Lower leg skin (tissue), 4 donors: ENCODE results near the gene CPAMD8. TPM values are rescaled to one million over a fixed set of nuclear protein-coding genes. Genes with fewer than 3 reads are reported as not detected.
"Not testable (repeated sequence)": the region's sequence is repeated elsewhere in the genome, so short reads cannot be mapped to it uniquely, and the experiment has no call there.

Experiments used
- DNase-seq, 2 donors: peaks; one replicate each; pipeline ENCODE4 v3.0.0-alpha.2; 2019; ENCODE audit warnings: low spot score in 2 of 2
- H3K4me3 ChIP-seq: fragments of 200-600 bp; sonication (generic); 2 replicates; pipeline ENCODE4 v1.5.1; 2017; ENCODE audit warnings: mild to moderate bottlenecking, low read depth; ENCODE audit not compliant: poor library complexity, severe bottlenecking
- CTCF ChIP-seq, 3 donors: fragments of 450-650 bp; IDR thresholded peaks; one replicate each; pipeline ENCODE4 v1.5.1; 2016; ENCODE audit warnings: antibody characterized with exemption in 3 of 3, mild to moderate bottlenecking in 3 of 3, moderate library complexity in 2 of 3
- POLR2A ChIP-seq, 2 donors: fragments of 450-650 bp; IDR thresholded peaks; one replicate each; pipeline ENCODE4 v1.6.1; 2016 to 2017; ENCODE audit warnings: antibody characterized with exemption in 2 of 2, mild to moderate bottlenecking in 1 of 2, moderate library complexity in 1 of 2
- WGBS, 2 donors: methylation state at CpG; one replicate each; pipeline ENCODE4 v1.1.5; 2018; 5-methylcytosine and 5-hydroxymethylcytosine counted together
- intact Hi-C: fragments of 100-400 bp; cut with DNase I; formaldehyde crosslinking; loops from one replicate; pipeline ENCODE4 v1.15.0; 2023; ENCODE audit warnings: low total_unique reads
- total RNA-seq, 4 donors: library from RNA; depleted of rRNA; stranded (reverse); fragments of >200 nt; gene quantifications; one replicate each; pipeline ENCODE4 v1.1.0, GENCODE V29; 2016

CPAMD8 gene
- total RNA-seq, 4 donors from 2014 or later, result 8.1 to 14.0 (median 13.0) TPM

- no peak for DNase-seq
- intact Hi-C loops, result no loop called here
- WGBS, 2 donors, result 77 to 78% methylated on average over 1 of the region's 1 CpG
- TF ChIP-seq CTCF (IDR thresholded peaks at IDR 0.05), result no peak
- no peak for TF ChIP-seq POLR2A (IDR thresholded peaks at IDR 0.05)
- H3K4me3 ChIP-seq, result no peak overlapping the region
Observed at GRCh38 chr19:17021328-17021727, 5.3 kb downstream of the CPAMD8 start.

GRCh38 chr19:17020823-17021222 is 5.8 kb downstream of the CPAMD8 start:
- DNase-seq, result no peak
- 77 to 85% methylated on average over 2 of the region's 2 CpGs for WGBS, 2 donors
- intact Hi-C loops, result no loop called here

DNA sequence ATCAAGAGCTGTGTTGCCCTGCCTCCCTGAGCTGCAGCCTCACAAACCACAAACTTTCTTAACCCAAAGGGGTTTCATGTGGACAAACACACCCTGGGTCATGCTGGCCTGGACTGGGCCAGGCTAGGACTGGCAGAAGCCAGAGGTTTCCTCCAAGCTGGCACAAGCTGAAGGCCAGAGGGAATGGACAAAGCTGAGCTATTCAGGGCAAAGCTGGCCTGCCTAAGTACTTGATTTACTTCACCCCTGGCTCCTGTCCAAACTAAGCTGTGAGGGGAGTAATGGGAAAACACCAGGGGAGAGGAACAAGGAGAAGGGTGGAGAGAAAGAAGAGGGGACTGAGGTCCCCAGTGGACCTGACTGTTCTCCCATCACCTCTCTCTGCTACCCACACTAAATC is 6.2 kb downstream of the CPAMD8 start:
- no peak for DNase-seq
- intact Hi-C loops, result no loop called here
- TF ChIP-seq POLR2A (IDR thresholded peaks at IDR 0.05) (no peak), CTCF (IDR thresholded peaks at IDR 0.05) (no peak)

More at GRCh38 chr19:17020823-17021222, 5.8 kb downstream of the CPAMD8 start:
- no peak for TF ChIP-seq CTCF (IDR thresholded peaks at IDR 0.05)
- no peak for TF ChIP-seq POLR2A (IDR thresholded peaks at IDR 0.05)
- no peak overlapping the region for H3K4me3 ChIP-seq

DNA sequence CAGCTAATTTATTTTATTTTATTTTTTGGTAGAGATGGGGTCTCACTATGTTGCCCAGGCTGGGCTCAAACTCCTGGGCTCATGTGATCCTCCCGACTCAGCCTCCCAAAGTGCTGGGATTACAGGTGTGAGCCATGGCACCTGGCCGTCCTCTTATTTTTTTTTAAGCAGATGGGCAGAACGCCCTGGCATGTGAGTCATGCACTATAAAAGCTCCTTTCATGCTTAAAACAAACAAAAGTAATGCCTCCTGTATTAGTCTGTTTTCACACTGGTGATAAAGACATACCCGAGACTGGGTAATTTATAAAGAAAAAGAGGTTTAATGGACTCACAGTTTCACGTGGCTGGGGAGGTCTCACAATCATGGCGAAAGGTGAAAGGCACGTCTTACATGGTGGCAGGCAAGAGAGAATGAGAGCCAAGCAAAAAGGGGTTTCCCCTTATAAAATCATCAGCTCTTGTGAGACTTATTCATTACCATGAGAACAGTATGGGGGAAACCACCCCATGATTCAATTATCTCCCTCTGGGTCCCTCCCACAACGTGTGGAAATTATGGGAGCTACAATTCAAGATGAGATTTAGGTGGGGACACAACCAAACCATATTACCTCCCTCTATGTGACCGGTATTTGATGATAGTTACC is 12.3 kb downstream of the CPAMD8 start:
- H3K4me3 ChIP-seq, intact Hi-C loops, DNase-seq: not testable (repeated sequence)
- 51 to 58% methylated on average over 9 of the region's 9 CpGs for whole genome bisulfite sequencing, 2 donors

More for the DNA sequence above, 6.2 kb downstream of the CPAMD8 start:
- no peak overlapping the region for H3K4me3 ChIP-seq

- 85 to 94% methylated on average over 16 of the region's 16 CpGs for WGBS, 2 donors
- no peak overlapping the region for H3K4me3 ChIP-seq
- intact Hi-C loops, result no loop called here
- TF ChIP-seq CTCF (IDR thresholded peaks at IDR 0.05) (no peak), POLR2A (IDR thresholded peaks at IDR 0.05) (no peak)
- DNase-seq, result no peak
Observed at GRCh38 chr19:17011485-17011884, 15.1 kb downstream of the CPAMD8 start.

- DNase-seq, result no peak
- H3K4me3 ChIP-seq, result no peak overlapping the region
- TF ChIP-seq POLR2A (IDR thresholded peaks at IDR 0.05) (no peak), CTCF (IDR thresholded peaks at IDR 0.05) (no peak)
- intact Hi-C loops, result no loop called here
- WGBS, 2 donors, result 90 to 91% methylated on average over 3 of the region's 3 CpGs
Observed at GRCh38 chr19:17006579-17006978, 20.0 kb downstream of the CPAMD8 start.
